ENCODE data around the gene KIF18A.

The KIF18A gene

GRCh38 chr11:28043930-28044709 lies 63.8 kb downstream of the KIF18A start:
- no peak for DNase-seq
- Histone ChIP-seq H3K27me3 (no peaks in the 10 kb centered on the region), H3K4me3 (ENCODE audit: low read depth, low read length) (no peak overlapping the region), H3K4me1 (no peaks in the 10 kb centered on the region), H3K36me3 (no peaks in the 10 kb centered on the region), H3K9me3 (no peaks in the 10 kb centered on the region)
- TF ChIP-seq, protein P1, sequence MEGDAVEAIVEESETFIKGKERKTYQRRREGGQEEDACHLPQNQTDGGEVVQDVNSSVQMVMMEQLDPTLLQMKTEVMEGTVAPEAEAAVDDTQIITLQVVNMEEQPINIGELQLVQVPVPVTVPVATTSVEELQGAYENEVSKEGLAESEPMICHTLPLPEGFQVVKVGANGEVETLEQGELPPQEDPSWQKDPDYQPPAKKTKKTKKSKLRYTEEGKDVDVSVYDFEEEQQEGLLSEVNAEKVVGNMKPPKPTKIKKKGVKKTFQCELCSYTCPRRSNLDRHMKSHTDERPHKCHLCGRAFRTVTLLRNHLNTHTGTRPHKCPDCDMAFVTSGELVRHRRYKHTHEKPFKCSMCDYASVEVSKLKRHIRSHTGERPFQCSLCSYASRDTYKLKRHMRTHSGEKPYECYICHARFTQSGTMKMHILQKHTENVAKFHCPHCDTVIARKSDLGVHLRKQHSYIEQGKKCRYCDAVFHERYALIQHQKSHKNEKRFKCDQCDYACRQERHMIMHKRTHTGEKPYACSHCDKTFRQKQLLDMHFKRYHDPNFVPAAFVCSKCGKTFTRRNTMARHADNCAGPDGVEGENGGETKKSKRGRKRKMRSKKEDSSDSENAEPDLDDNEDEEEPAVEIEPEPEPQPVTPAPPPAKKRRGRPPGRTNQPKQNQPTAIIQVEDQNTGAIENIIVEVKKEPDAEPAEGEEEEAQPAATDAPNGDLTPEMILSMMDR (IDR thresholded peaks at IDR 0.05; ENCODE audit: low read depth, low read length), result no peak

- no peak for DNase-seq
Observed at GRCh38 chr11:28040384-28040783, 67.6 kb downstream of the KIF18A start.

GRCh38 chr11:28038775-28039174 lies 69.2 kb downstream of the KIF18A start:
- H3K27me3 ChIP-seq, result no peaks in the 10 kb centered on the region
- TF ChIP-seq, protein P1 (IDR thresholded peaks at IDR 0.05; ENCODE audit: low read depth, low read length), result no peak
- H3K9me3 ChIP-seq, result no peaks in the 10 kb centered on the region
- no peaks in the 10 kb centered on the region for H3K4me1 ChIP-seq
- no peak for DNase-seq
- no peak overlapping the region for H3K4me3 ChIP-seq (ENCODE audit: low read depth, low read length)
- H3K36me3 ChIP-seq, result no peaks in the 10 kb centered on the region

More at GRCh38 chr11:28040384-28040783, 67.6 kb downstream of the KIF18A start:
- TF ChIP-seq, protein P1 (IDR thresholded peaks at IDR 0.05; ENCODE audit: low read depth, low read length), result no peak
- H3K27me3 ChIP-seq, result no peaks in the 10 kb centered on the region
- H3K4me1 ChIP-seq, result no peaks in the 10 kb centered on the region
- no peak overlapping the region for H3K4me3 ChIP-seq (ENCODE audit: low read depth, low read length)
- no peaks in the 10 kb centered on the region for H3K9me3 ChIP-seq
- no peaks in the 10 kb centered on the region for H3K36me3 ChIP-seq

- Histone ChIP-seq H3K36me3 (no peaks in the 10 kb centered on the region), H3K4me3 (ENCODE audit: low read depth, low read length) (no peak overlapping the region), H3K27me3 (no peaks in the 10 kb centered on the region), H3K4me1 (no peaks in the 10 kb centered on the region), H3K9me3 (no peaks in the 10 kb centered on the region)
- TF ChIP-seq, protein P1 (IDR thresholded peaks at IDR 0.05; ENCODE audit: low read depth, low read length), result no peak
- DNase-seq, result no peak
Observed at GRCh38 chr11:28026634-28027290, 81.2 kb downstream of the KIF18A start.

GRCh38 chr11:28017816-28018215 lies 90.1 kb downstream of the KIF18A start:
- no peak for DNase-seq
- TF ChIP-seq, protein P1 (IDR thresholded peaks at IDR 0.05; ENCODE audit: low read depth, low read length), result no peak
- no peaks in the 10 kb centered on the region for H3K27me3 ChIP-seq
- no peaks in the 10 kb centered on the region; the same call in 1 of the 2 replicates for H3K36me3 ChIP-seq
- no peaks in the 10 kb centered on the region for H3K9me3 ChIP-seq
- no peak overlapping the region for H3K4me3 ChIP-seq (ENCODE audit: low read depth, low read length)
- no peaks in the 10 kb centered on the region for H3K4me1 ChIP-seq

DNA sequence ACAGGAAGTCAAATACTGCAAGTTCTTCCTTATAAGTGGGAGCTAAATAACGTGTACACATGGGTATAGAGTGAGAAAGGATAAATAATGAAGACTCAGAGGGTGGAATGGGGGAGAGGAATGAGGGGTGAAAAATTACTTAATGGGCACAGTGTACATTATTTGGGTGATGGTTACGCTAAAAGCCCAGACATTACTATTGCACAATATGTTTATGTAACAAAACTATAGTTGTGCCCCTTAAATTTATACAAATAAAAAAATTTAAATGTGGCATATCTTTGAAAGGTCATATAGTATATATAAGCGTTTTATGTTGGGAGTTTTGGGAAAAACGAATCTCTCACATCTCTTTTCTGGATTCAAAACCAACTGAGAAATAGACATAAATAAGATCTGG lies 96.1 kb downstream of the KIF18A start:
- Histone ChIP-seq H3K4me3 (ENCODE audit: low read depth, low read length) (no peak overlapping the region), H3K4me1 (no peaks in the 10 kb centered on the region), H3K27me3 (no peaks in the 10 kb centered on the region), H3K9me3 (no peaks in the 10 kb centered on the region), H3K36me3 (no peaks in the 10 kb centered on the region)
- TF ChIP-seq, protein P1 (IDR thresholded peaks at IDR 0.05; ENCODE audit: low read depth, low read length), result no peak
- no peak for DNase-seq
